ENCODE results near the gene SUN3.

GRCh38 chr7:48035967-48036478 is 7.1 kb upstream of the SUN3 start:
- TF ChIP-seq POLR2AphosphoS5 (IDR thresholded peaks at IDR 0.05; ENCODE audit: low read depth, low read length) = no peak
- TF ChIP-seq REST (IDR thresholded peaks at IDR 0.05; ENCODE audit: insufficient read depth in 1 of 2, low read depth in 2 of 2, low read length in 2 of 2) = no peak

Measured in PFSK-1 (cell line).